Inflammatory macrophage treated with lipopolysaccharide for 1 hour (primary cell): ENCODE measurements around the gene EPRS1.
"Not testable (repeated sequence)": the region's sequence is repeated elsewhere in the genome, so short reads cannot be mapped to it uniquely, and the experiment has no call there.

Source experiments
- DNase-seq, 2 donors: peaks; one replicate each; pipeline ENCODE4 v3.0.0-alpha.2; 2020 to 2022

EPRS1 gene

GRCh38 chr1:220037810-220038209 is 8.5 kb downstream of the EPRS1 start:
- DNase-seq = not testable (repeated sequence)

GRCh38 chr1:220032911-220033310 is 13.4 kb downstream of the EPRS1 start:
- peak; percentile 33 to 63 for DNase-seq

- no peak for DNase-seq
These were observed 15.0 kb downstream of the EPRS1 start for GRCh38 chr1:220031287-220031686.

GRCh38 chr1:220028346-220028895 is 17.9 kb downstream of the EPRS1 start:
- DNase-seq = no peak

GRCh38 chr1:220019071-220019470 is 27.2 kb downstream of the EPRS1 start:
- DNase-seq = no peak

GRCh38 chr1:220013497-220013896 is 32.8 kb downstream of the EPRS1 start:
- no peak for DNase-seq

- no peak for DNase-seq
These were observed 34.0 kb downstream of the EPRS1 start for GRCh38 chr1:220012259-220012658.

GRCh38 chr1:220011620-220012019 is 34.7 kb downstream of the EPRS1 start:
- no peak for DNase-seq

GRCh38 chr1:220007438-220007837 is 38.9 kb downstream of the EPRS1 start:
- DNase-seq = no peak

GRCh38 chr1:220005489-220005888 is 40.8 kb downstream of the EPRS1 start:
- DNase-seq = no peak

GRCh38 chr1:220003610-220004299 is 42.5 kb downstream of the EPRS1 start:
- DNase-seq = no peak

- DNase-seq = no peak
These were observed 43.3 kb downstream of the EPRS1 start for GRCh38 chr1:220003015-220003414.

GRCh38 chr1:220001095-220001501 is 45.2 kb downstream of the EPRS1 start:
- no peak for DNase-seq

- no peak for DNase-seq
These were observed 46.5 kb downstream of the EPRS1 start for GRCh38 chr1:219999821-220000220.
